ENCODE data around the gene ACTR5.

ACTR5 gene

GRCh38 chr20:38805958-38806854 is 57.9 kb downstream of the ACTR5 start:
- Histone ChIP-seq H2AK5ac (ENCODE audit: low read depth, low read length) (peak overlapping the region; percentile 22), H2AFZ (ENCODE audit: low read length) (peak overlapping the region; percentile 96), H2BK12ac (ENCODE audit: low read length) (no peak overlapping the region), H2BK15ac (ENCODE audit: low read length) (peak overlapping the region; percentile 95), H3K4me2 (ENCODE audit: insufficient read depth, low read length, poor library complexity, severe bottlenecking) (peak overlapping the region; percentile 98), H3K14ac (ENCODE audit: low read length) (peak overlapping the region; percentile 9), H2BK5ac (ENCODE audit: low read length) (peak overlapping the region; percentile 97), H3K27me3 (ENCODE audit: control insufficient read depth in 3 of 3, insufficient read depth in 3 of 3, low read depth in 1 of 3, low read length in 3 of 3) (peaks cover 0 to 17% (median 0%) of the 10 kb centered on the region in 3 experiments), H3K27ac (replicated peaks; ENCODE audit: low read length) (no peak overlapping the region), H3K36me3 (replicated peaks in 1 of 2; ENCODE audit: control insufficient read depth in 2 of 2, insufficient read depth in 2 of 2, low read length in 2 of 2) (peaks cover 0 to 7% of the 10 kb centered on the region in 2 donors), H3K4me3 (ENCODE audit: low read length in 2 of 2) (peak overlapping the region; percentile 71 to 73), H3K4ac (ENCODE audit: low read length) (no peak overlapping the region), H3K18ac (ENCODE audit: low read length) (peak overlapping the region; percentile 91), H3K4me1 (ENCODE audit: control insufficient read depth in 2 of 2, insufficient read depth in 1 of 2, low read depth in 1 of 2, low read length in 2 of 2) (peaks cover 22 to 23% of the 10 kb centered on the region in 2 donors), H3K23ac (ENCODE audit: low read depth, low read length, poor library complexity) (peak overlapping the region; percentile 17), H4K8ac (ENCODE audit: low read depth, low read length) (no peak overlapping the region), H3K9me3 (replicated peaks in 1 of 2; ENCODE audit: control insufficient read depth in 2 of 2, insufficient read depth in 1 of 2, low read depth in 1 of 2, low read length in 2 of 2) (no peaks in the 10 kb centered on the region), H4K91ac (ENCODE audit: low read depth, low read length, poor library complexity) (no peak overlapping the region), H2BK120ac (ENCODE audit: low read depth, low read length) (peak overlapping the region; percentile 78), H3K9ac (ENCODE audit: low read depth, low read length, poor library complexity) (peak overlapping the region; percentile 81), H3K79me1 (ENCODE audit: low read depth, low read length) (no peaks in the 10 kb centered on the region)
- WGBS, 2 donors (ENCODE audit: extremely low coverage in 2 of 2, insufficient read length in 2 of 2, insufficient replicate concordance in 1 of 2) = no CpG with 5 or more reads among the region's 81 CpGs
- DNase-seq (ENCODE audit: low spot score) = no peak

GRCh38 chr20:38806855-38807655 is 58.8 kb downstream of the ACTR5 start:
- H2BK12ac ChIP-seq (ENCODE audit: low read length) = peak overlapping the region; percentile 24
- no peak overlapping the region for H4K91ac ChIP-seq (ENCODE audit: low read depth, low read length, poor library complexity)
- H3K4ac ChIP-seq (ENCODE audit: low read length) = no peak overlapping the region
- H3K9ac ChIP-seq (ENCODE audit: low read depth, low read length, poor library complexity) = no peak overlapping the region
- H3K4me2 ChIP-seq (ENCODE audit: insufficient read depth, low read length, poor library complexity, severe bottlenecking) = peak overlapping the region; percentile 98
- peak overlapping the region; percentile 57 for H3K14ac ChIP-seq (ENCODE audit: low read length)
- peaks cover 0 to 17% (median 0%) of the 10 kb centered on the region in 3 experiments for H3K27me3 ChIP-seq (ENCODE audit: control insufficient read depth in 3 of 3, insufficient read depth in 3 of 3, low read depth in 1 of 3, low read length in 3 of 3)
- no peak overlapping the region for H4K8ac ChIP-seq (ENCODE audit: low read depth, low read length)
- no peaks in the 10 kb centered on the region for H3K9me3 ChIP-seq (replicated peaks in 1 of 2; ENCODE audit: control insufficient read depth in 2 of 2, insufficient read depth in 1 of 2, low read depth in 1 of 2, low read length in 2 of 2)
- no peak overlapping the region for H3K27ac ChIP-seq (replicated peaks; ENCODE audit: low read length)
- H2AK5ac ChIP-seq (ENCODE audit: low read depth, low read length) = peak overlapping the region; percentile 54
- peak overlapping the region; percentile 95 for H2BK15ac ChIP-seq (ENCODE audit: low read length)
- peak overlapping the region; percentile 20 for H2BK5ac ChIP-seq (ENCODE audit: low read length)
- peak overlapping the region; percentile 96 for H2AFZ ChIP-seq (ENCODE audit: low read length)
- no peak for DNase-seq (ENCODE audit: low spot score)
- H3K79me1 ChIP-seq (ENCODE audit: low read depth, low read length) = no peaks in the 10 kb centered on the region
- H3K4me3 ChIP-seq (ENCODE audit: low read length in 2 of 2) = peak overlapping the region; percentile 71 to 73
- peaks cover 22 to 23% of the 10 kb centered on the region in 2 donors for H3K4me1 ChIP-seq (ENCODE audit: control insufficient read depth in 2 of 2, insufficient read depth in 1 of 2, low read depth in 1 of 2, low read length in 2 of 2)
- H3K36me3 ChIP-seq (replicated peaks in 1 of 2; ENCODE audit: control insufficient read depth in 2 of 2, insufficient read depth in 2 of 2, low read length in 2 of 2) = peaks cover 0 to 7% of the 10 kb centered on the region in 2 donors
- peak overlapping the region; percentile 34 for H3K23ac ChIP-seq (ENCODE audit: low read depth, low read length, poor library complexity)
- no CpG with 5 or more reads among the region's 32 CpGs for WGBS, 2 donors (ENCODE audit: extremely low coverage in 2 of 2, insufficient read length in 2 of 2, insufficient replicate concordance in 1 of 2)
- peak overlapping the region; percentile 25 for H2BK120ac ChIP-seq (ENCODE audit: low read depth, low read length)
- peak overlapping the region; percentile 90 for H3K18ac ChIP-seq (ENCODE audit: low read length)

- H3K4ac ChIP-seq (ENCODE audit: low read length) = no peak overlapping the region
- H3K4me2 ChIP-seq (ENCODE audit: insufficient read depth, low read length, poor library complexity, severe bottlenecking) = no peak overlapping the region
- no peak overlapping the region for H2BK12ac ChIP-seq (ENCODE audit: low read length)
- H3K36me3 ChIP-seq (replicated peaks in 1 of 2; ENCODE audit: control insufficient read depth in 2 of 2, insufficient read depth in 2 of 2, low read length in 2 of 2) = peaks cover 0 to 7% of the 10 kb centered on the region in 2 donors
- no peak for DNase-seq (ENCODE audit: low spot score)
- no peak overlapping the region for H2BK5ac ChIP-seq (ENCODE audit: low read length)
- no peak overlapping the region for H2BK120ac ChIP-seq (ENCODE audit: low read depth, low read length)
- no peak overlapping the region for H3K18ac ChIP-seq (ENCODE audit: low read length)
- no peak overlapping the region for H3K4me3 ChIP-seq (ENCODE audit: low read length in 2 of 2)
- H2AK5ac ChIP-seq (ENCODE audit: low read depth, low read length) = no peak overlapping the region
- H4K91ac ChIP-seq (ENCODE audit: low read depth, low read length, poor library complexity) = no peak overlapping the region
- H3K9ac ChIP-seq (ENCODE audit: low read depth, low read length, poor library complexity) = no peak overlapping the region
- H4K8ac ChIP-seq (ENCODE audit: low read depth, low read length) = no peak overlapping the region
- H3K9me3 ChIP-seq (replicated peaks in 1 of 2; ENCODE audit: control insufficient read depth in 2 of 2, insufficient read depth in 1 of 2, low read depth in 1 of 2, low read length in 2 of 2) = no peaks in the 10 kb centered on the region
- no peak overlapping the region for H3K14ac ChIP-seq (ENCODE audit: low read length)
- H2AFZ ChIP-seq (ENCODE audit: low read length) = no peak overlapping the region
- no peak overlapping the region for H3K27ac ChIP-seq (replicated peaks; ENCODE audit: low read length)
- H3K23ac ChIP-seq (ENCODE audit: low read depth, low read length, poor library complexity) = no peak overlapping the region
- peaks cover 0 to 17% (median 0%) of the 10 kb centered on the region in 3 experiments for H3K27me3 ChIP-seq (ENCODE audit: control insufficient read depth in 3 of 3, insufficient read depth in 3 of 3, low read depth in 1 of 3, low read length in 3 of 3)
- H2BK15ac ChIP-seq (ENCODE audit: low read length) = no peak overlapping the region
- no CpG with 5 or more reads among the region's 6 CpGs for WGBS, 2 donors (ENCODE audit: extremely low coverage in 2 of 2, insufficient read length in 2 of 2, insufficient replicate concordance in 1 of 2)
- no peaks in the 10 kb centered on the region for H3K79me1 ChIP-seq (ENCODE audit: low read depth, low read length)
- H3K4me1 ChIP-seq (ENCODE audit: control insufficient read depth in 2 of 2, insufficient read depth in 1 of 2, low read depth in 1 of 2, low read length in 2 of 2) = peaks cover 11 to 15% of the 10 kb centered on the region in 2 donors
Measured at GRCh38 chr20:38809942-38810341, 61.7 kb downstream of the ACTR5 start.
